ENCODE data around the gene GSTM3.
"Not testable (repeated sequence)": the region's sequence is repeated elsewhere in the genome, so short reads cannot be mapped to it uniquely, and the experiment has no call there.

The GSTM3 gene

GRCh38 chr1:109697861-109698260, 43.0 kb downstream of the GSTM3 start:
- not testable (repeated sequence) for DNase-seq (ENCODE audit: low read depth in 3 of 3)

- DNase-seq (ENCODE audit: low read depth in 3 of 3): no peak
Observed at GRCh38 chr1:109697066-109697465, 43.8 kb downstream of the GSTM3 start.

- not testable (repeated sequence) for DNase-seq (ENCODE audit: low read depth in 3 of 3)
Observed at GRCh38 chr1:109695138-109695537, 45.7 kb downstream of the GSTM3 start.

- DNase-seq (ENCODE audit: low read depth in 3 of 3): not testable (repeated sequence)
Observed at GRCh38 chr1:109694400-109694799, 46.4 kb downstream of the GSTM3 start.

- DNase-seq (ENCODE audit: low read depth in 3 of 3): no peak
Observed at GRCh38 chr1:109691759-109692158, 49.1 kb downstream of the GSTM3 start.

GRCh38 chr1:109689844-109690405, 50.9 kb downstream of the GSTM3 start:
- no peak for DNase-seq (ENCODE audit: low read depth in 3 of 3)

GRCh38 chr1:109687641-109688499, 53.0 kb downstream of the GSTM3 start, which contains the start of gene GSTM1:
Gene GSTM1 (plus strand): TSS chr1:109687817. CDS start chr1:109687874, 57 bp downstream.
- peak in 2 of 3 donors; percentile 41 to 81 for DNase-seq (ENCODE audit: low read depth in 3 of 3)

- DNase-seq (ENCODE audit: low read depth in 3 of 3): not testable (repeated sequence)
Observed at GRCh38 chr1:109687109-109687508, 53.7 kb downstream of the GSTM3 start.

- DNase-seq (ENCODE audit: low read depth in 3 of 3): not testable (repeated sequence)
Observed at GRCh38 chr1:109685890-109686289, 54.9 kb downstream of the GSTM3 start.

- DNase-seq (ENCODE audit: low read depth in 3 of 3): not testable (repeated sequence)
Observed at GRCh38 chr1:109685399-109685798, 55.4 kb downstream of the GSTM3 start.

GRCh38 chr1:109684777-109685176, 56.1 kb downstream of the GSTM3 start:
- DNase-seq (ENCODE audit: low read depth in 3 of 3): not testable (repeated sequence)

Measured in stimulated activated CD4-positive, alpha-beta T cell treated with anti-CD3 and anti-CD28 coated beads, TNF-alpha, amount 100 ng/mL, for 48 hours (primary cell).